Ascending aorta (tissue), 2 donors: ENCODE results near the gene NAGPA. TPM values are rescaled to one million over a fixed set of nuclear protein-coding genes. Genes with fewer than 3 reads are reported as not detected.

ENCODE experiments used
- DNase-seq, 2 donors: peaks; one replicate each; pipeline ENCODE4 v3.0.0-alpha.2; 2019; ENCODE audit warnings: low spot score in 2 of 2
- H3K27ac ChIP-seq, 2 donors: fragments of 200-600 bp; sonication (generic); one replicate each; pipeline ENCODE4 v1.5.1; 2016 to 2017; ENCODE audit warnings: mild to moderate bottlenecking in 1 of 2
- H3K27me3 ChIP-seq: fragments of 200-600 bp; sonication (generic); one replicate; pipeline ENCODE4 v1.5.1; 2017
- H3K36me3 ChIP-seq, 2 donors: fragments of 200-600 bp; sonication (generic); one replicate each; pipeline ENCODE4 v1.5.1; 2016
- H3K4me1 ChIP-seq, 2 donors: fragments of 200-600 bp; sonication (generic); one replicate each; pipeline ENCODE4 v1.5.1; 2016 to 2017; ENCODE audit warnings: mild to moderate bottlenecking in 1 of 2
- H3K4me3 ChIP-seq, 2 donors: fragments of 200-600 bp; sonication (generic); one replicate each; pipeline ENCODE4 v1.5.1; 2016 to 2017; ENCODE audit warnings: mild to moderate bottlenecking in 1 of 2
- H3K9me3 ChIP-seq, 2 donors: fragments of 200-600 bp; sonication (generic); one replicate each; pipeline ENCODE4 v1.5.1; 2016
- CTCF ChIP-seq, 3 experiments: fragments of 200-600 bp in 2 of 3; fragments of 450-650 bp in 1 of 3; sonication (generic) in 2 of 3; IDR thresholded peaks; one replicate each; pipeline ENCODE4 v1.5.1; 2016 to 2019; ENCODE audit warnings: antibody characterized with exemption in 3 of 3, mild to moderate bottlenecking in 1 of 3, moderate library complexity in 1 of 3
- intact Hi-C: fragments of 100-400 bp; cut with DNase I; formaldehyde crosslinking; loops from one replicate; pipeline ENCODE4 v1.15.1; 2023
- total RNA-seq: library from RNA; depleted of rRNA; stranded (reverse); fragments of >200 nt; gene quantifications from one replicate; pipeline ENCODE4 v1.1.0, GENCODE V29; 2016

The NAGPA gene
- total RNA-seq, 1 donor from 2014 or later = 23.0 TPM

- Histone ChIP-seq H3K27ac (no peak overlapping the region), H3K4me3 (no peak overlapping the region), H3K27me3 (peaks cover 11% of the 10 kb centered on the region), H3K36me3 (no peaks in the 10 kb centered on the region), H3K4me1 (no peaks in the 10 kb centered on the region), H3K9me3 (no peaks in the 10 kb centered on the region)
- no peak for TF ChIP-seq CTCF (IDR thresholded peaks at IDR 0.05)
- no peak for DNase-seq
- intact Hi-C loops = no loop called here
Measured at GRCh38 chr16:4988647-4989046, 45.1 kb downstream of the NAGPA start.

GRCh38 chr16:4987580-4988374 is 46.0 kb downstream of the NAGPA start:
- no peaks in the 10 kb centered on the region for H3K4me1 ChIP-seq
- no peak for DNase-seq
- intact Hi-C loops = no loop called here
- no peak overlapping the region for H3K27ac ChIP-seq
- no peak overlapping the region for H3K4me3 ChIP-seq
- H3K9me3 ChIP-seq = no peaks in the 10 kb centered on the region
- H3K27me3 ChIP-seq = peaks cover 11% of the 10 kb centered on the region
- TF ChIP-seq CTCF (IDR thresholded peaks at IDR 0.05) = no peak
- H3K36me3 ChIP-seq = no peaks in the 10 kb centered on the region

- DNase-seq = no peak
- H3K36me3 ChIP-seq = no peaks in the 10 kb centered on the region
- H3K27me3 ChIP-seq = peaks cover 11% of the 10 kb centered on the region
- TF ChIP-seq CTCF (IDR thresholded peaks at IDR 0.05) = no peak
- no peak overlapping the region for H3K4me3 ChIP-seq
- no peaks in the 10 kb centered on the region for H3K4me1 ChIP-seq
- H3K27ac ChIP-seq = no peak overlapping the region
- intact Hi-C loops = no loop called here
- H3K9me3 ChIP-seq = no peaks in the 10 kb centered on the region
Measured at GRCh38 chr16:4987250-4987579, 46.5 kb downstream of the NAGPA start.

- intact Hi-C loops = no loop called here
- Histone ChIP-seq H3K36me3 (no peaks in the 10 kb centered on the region), H3K9me3 (no peaks in the 10 kb centered on the region), H3K27ac (no peak overlapping the region), H3K4me1 (no peaks in the 10 kb centered on the region), H3K4me3 (no peak overlapping the region), H3K27me3 (peaks cover 11% of the 10 kb centered on the region)
- no peak for DNase-seq
- TF ChIP-seq CTCF (IDR thresholded peaks at IDR 0.05) = no peak
Measured at GRCh38 chr16:4984174-4984990, 49.4 kb downstream of the NAGPA start.

- intact Hi-C loops = no loop called here
- DNase-seq = no peak
Measured at GRCh38 chr16:4982056-4982867, 51.5 kb downstream of the NAGPA start.

More at GRCh38 chr16:4982056-4982867, 51.5 kb downstream of the NAGPA start:
- no peak overlapping the region for H3K27ac ChIP-seq
- H3K36me3 ChIP-seq = no peaks in the 10 kb centered on the region
- H3K4me3 ChIP-seq = no peak overlapping the region
- H3K27me3 ChIP-seq = peaks cover under 1% of the 10 kb centered on the region
- TF ChIP-seq CTCF (IDR thresholded peaks at IDR 0.05) = no peak
- H3K4me1 ChIP-seq = no peaks in the 10 kb centered on the region
- no peaks in the 10 kb centered on the region for H3K9me3 ChIP-seq
